Liver (tissue), 9 donors: ENCODE results near the gene KRTAP10-3. TPM values are rescaled to one million over a fixed set of nuclear protein-coding genes. Genes with fewer than 3 reads are reported as not detected.

Experiments
- DNase-seq: peaks from one replicate; pipeline ENCODE4 v3.0.0-alpha.2; 2017; ENCODE audit warnings: low spot score
- H3K27ac ChIP-seq, 2 donors: one replicate each; pipeline ENCODE4 v1.7.0; 2013; ENCODE audit warnings: inconsistent platforms in 2 of 2, low read length in 2 of 2, control low read depth in 1 of 2, low read depth in 1 of 2, mild to moderate bottlenecking in 1 of 2
- H3K27me3 ChIP-seq, 4 donors: one replicate each; pipeline versions ENCODE4 v1.6.1 to v1.7.0; 2013; ENCODE audit warnings: low read length in 3 of 4, inconsistent platforms in 1 of 4, mild to moderate bottlenecking in 1 of 4, moderate library complexity in 1 of 4; ENCODE audit not compliant: control insufficient read depth in 4 of 4, insufficient read depth in 4 of 4
- H3K36me3 ChIP-seq, 4 donors: one replicate each; pipeline versions ENCODE4 v1.6.1 to v1.7.0; 2013; ENCODE audit warnings: low read length in 3 of 4, mild to moderate bottlenecking in 3 of 4, low read depth in 1 of 4, moderate library complexity in 1 of 4; ENCODE audit not compliant: control insufficient read depth in 4 of 4, insufficient read depth in 3 of 4
- H3K4me1 ChIP-seq, 4 donors: one replicate each; pipeline versions ENCODE4 v1.6.1 to v1.7.0; 2013; ENCODE audit warnings: low read length in 3 of 4, mild to moderate bottlenecking in 3 of 4, moderate library complexity in 1 of 4; ENCODE audit not compliant: control insufficient read depth in 4 of 4, insufficient read depth in 4 of 4
- H3K4me3 ChIP-seq, 3 donors: one replicate each; pipeline versions ENCODE4 v1.6.1 to v1.7.0; 2013; ENCODE audit warnings: low read length in 3 of 3, control low read depth in 1 of 3, low read depth in 1 of 3, mild to moderate bottlenecking in 1 of 3
- H3K9ac ChIP-seq, 2 donors: one replicate each; pipeline ENCODE4 v1.7.0; 2013; ENCODE audit warnings: low read length in 2 of 2, mild to moderate bottlenecking in 2 of 2, moderate library complexity in 2 of 2, control low read depth in 1 of 2, low read depth in 1 of 2
- H3K9me3 ChIP-seq, 4 donors: one replicate each; pipeline versions ENCODE4 v1.6.1 to v1.7.0; 2013; ENCODE audit warnings: low read length in 3 of 4; ENCODE audit not compliant: control insufficient read depth in 4 of 4
- CTCF ChIP-seq: fragments of 150-350 bp; IDR thresholded peaks from 2 replicates; pipeline ENCODE4 v1.5.1; 2017; ENCODE audit warnings: improper control_type of control experiment, low read depth, low read length; ENCODE audit not compliant: missing input control
- EGR1 ChIP-seq, 2 donors: IDR thresholded peaks; 2 replicates each; pipeline ENCODE4 v1.6.1; 2016 to 2018; ENCODE audit warnings: antibody characterized with exemption in 2 of 2, low read depth in 2 of 2
- FOXA1 ChIP-seq: IDR thresholded peaks from 2 replicates; pipeline ENCODE4 v1.6.1; 2016; ENCODE audit warnings: antibody characterized with exemption
- FOXA2 ChIP-seq: IDR thresholded peaks from 2 replicates; pipeline ENCODE4 v1.6.1; 2016; ENCODE audit warnings: antibody characterized with exemption
- GABPA ChIP-seq, 2 donors: IDR thresholded peaks in 1 of 2; conservative IDR thresholded peaks in 1 of 2; 2 replicates each; pipeline ENCODE4 v1.6.1; 2016; ENCODE audit warnings: antibody characterized with exemption in 2 of 2, mild to moderate bottlenecking in 1 of 2, moderate library complexity in 1 of 2
- HNF4A ChIP-seq, 2 donors: conservative IDR thresholded peaks; 2 replicates each; pipeline ENCODE4 v1.6.1; 2016; ENCODE audit warnings: antibody characterized with exemption in 2 of 2, mild to moderate bottlenecking in 2 of 2
- HNF4G ChIP-seq: IDR thresholded peaks from 2 replicates; pipeline ENCODE4 v1.6.1; 2016; ENCODE audit warnings: antibody characterized with exemption
- JUND ChIP-seq, 2 donors: IDR thresholded peaks; 2 replicates each; pipeline ENCODE4 v1.6.1; 2016; ENCODE audit warnings: antibody characterized with exemption in 2 of 2
- MAX ChIP-seq: IDR thresholded peaks from 2 replicates; pipeline ENCODE4 v1.6.1; 2016; ENCODE audit warnings: antibody characterized with exemption
- NR2F2 ChIP-seq: IDR thresholded peaks from 2 replicates; pipeline ENCODE4 v1.6.1; 2016; ENCODE audit warnings: antibody characterized with exemption
- RAD21 ChIP-seq, 2 donors: IDR thresholded peaks; 2 replicates each; pipeline ENCODE4 v1.6.1; 2016; ENCODE audit warnings: antibody characterized with exemption in 2 of 2, mild to moderate bottlenecking in 2 of 2
- REST ChIP-seq: IDR thresholded peaks from 2 replicates; pipeline ENCODE4 v1.6.1; 2016; ENCODE audit warnings: antibody characterized with exemption, mild to moderate bottlenecking
- RXRA ChIP-seq, 2 donors: IDR thresholded peaks; 2 replicates each; pipeline ENCODE4 v1.6.1; 2017 to 2018; ENCODE audit warnings: antibody characterized with exemption in 2 of 2, mild to moderate bottlenecking in 1 of 2
- SP1 ChIP-seq: IDR thresholded peaks from 2 replicates; pipeline ENCODE4 v1.6.1; 2018; ENCODE audit warnings: antibody characterized with exemption, mild to moderate bottlenecking
- TAF1 ChIP-seq: conservative IDR thresholded peaks from 2 replicates; pipeline ENCODE4 v1.6.1; 2016; ENCODE audit warnings: antibody characterized with exemption, mild to moderate bottlenecking
- YY1 ChIP-seq: IDR thresholded peaks from 2 replicates; pipeline ENCODE4 v1.6.1; 2016; ENCODE audit warnings: antibody characterized with exemption, mild to moderate bottlenecking
- ZBTB33 ChIP-seq: IDR thresholded peaks from 2 replicates; pipeline ENCODE4 v1.6.1; 2016; ENCODE audit warnings: antibody characterized with exemption
- WGBS: extraction: QIAGEN DNeasy Blood & Tissue Kit; methylation state at CpG from one replicate; pipeline ENCODE4 v1.1.7; 2013; 5-methylcytosine and 5-hydroxymethylcytosine counted together
- polyA plus RNA-seq, 2 donors: library from polyadenylated mRNA; stranded (reverse) in 1 of 2; unstranded in 1 of 2; fragments of 200-250 nt in 1 of 2; fragments of >200 nt in 1 of 2; fragmentation: Nextera tagmentation in 1 of 2; extraction: Ambion mirVana in 1 of 2; gene quantifications; one replicate each; pipeline versions ENCODE4 v1.2.1 to v1.2.3, GENCODE V29; 2013 to 2015
- total RNA-seq, 2 donors: library from RNA; depleted of rRNA; stranded (reverse); fragments of >200 nt; gene quantifications; one replicate each; pipeline ENCODE4 v1.2.3, GENCODE V29; 2014
- donor health status: healthy.
- donor health status: healthy.
- donor health status: healthy.
- donor health status: healthy.
- donor health status: healthy.

Gene KRTAP10-3
- total and polyA plus RNA-seq, 4 donors: not detected

GRCh38 chr21:44566403-44566802 is 7.8 kb upstream of the KRTAP10-3 start:
- Histone ChIP-seq H3K9me3 (peaks cover 0 to 2% (median 0%) of the 10 kb centered on the region in 4 donors), H3K9ac (no peak overlapping the region), H3K4me1 (no peaks in the 10 kb centered on the region), H3K36me3 (no peaks in the 10 kb centered on the region), H3K27me3 (no peaks in the 10 kb centered on the region), H3K4me3 (no peak overlapping the region), H3K27ac (no peak overlapping the region)
- WGBS: 67% methylated on average over 1 of the region's 1 CpG
- TF ChIP-seq ZBTB33 (no peak), NR2F2 (no peak), CTCF (no peak), RAD21 (IDR thresholded peaks at IDR 0.05) (no peak), SP1 (no peak), FOXA2 (no peak)
- DNase-seq: no peak

- no peak for DNase-seq
- Histone ChIP-seq H3K9me3 (no peaks in the 10 kb centered on the region), H3K36me3 (no peaks in the 10 kb centered on the region), H3K4me3 (no peak overlapping the region), H3K9ac (no peak overlapping the region), H3K4me1 (no peaks in the 10 kb centered on the region), H3K27me3 (no peaks in the 10 kb centered on the region), H3K27ac (no peak overlapping the region)
- WGBS: 32% methylated on average over 1 of the region's 1 CpG
- TF ChIP-seq FOXA1 (no peak), EGR1 (IDR thresholded peaks at IDR 0.05; ENCODE audit: low read depth in 2 of 2) (no peak), FOXA2 (no peak), GABPA (IDR thresholded peaks at IDR 0.05 in 1 of 2, conservative IDR thresholded peaks at IDR 0.05 in 1 of 2) (no peak), JUND (IDR thresholded peaks at IDR 0.05) (no peak), SP1 (no peak)
These were observed 6.4 kb upstream of the KRTAP10-3 start for GRCh38 chr21:44564886-44565598.

- no peak overlapping the region for H3K27ac ChIP-seq
- H3K4me1 ChIP-seq: no peaks in the 10 kb centered on the region
- WGBS: 97% methylated on average over 1 of the region's 1 CpG
- TF ChIP-seq YY1: no peak
- no peak for TF ChIP-seq HNF4G
- TF ChIP-seq RXRA (IDR thresholded peaks at IDR 0.05): no peak
- no peak for TF ChIP-seq REST
- no peak for TF ChIP-seq MAX
- TF ChIP-seq FOXA2: no peak
- no peak for TF ChIP-seq NR2F2
- TF ChIP-seq HNF4A (conservative IDR thresholded peaks at IDR 0.05): no peak
- TF ChIP-seq EGR1 (IDR thresholded peaks at IDR 0.05; ENCODE audit: low read depth in 2 of 2): no peak
- no peak for TF ChIP-seq FOXA1
- TF ChIP-seq SP1: no peak
- no peak for TF ChIP-seq ZBTB33
- no peak for TF ChIP-seq TAF1
- no peak for TF ChIP-seq JUND (IDR thresholded peaks at IDR 0.05)
These were observed 5.5 kb upstream of the KRTAP10-3 start for GRCh38 chr21:44564099-44564498.

More at GRCh38 chr21:44564099-44564498, 5.5 kb upstream of the KRTAP10-3 start:
- Histone ChIP-seq H3K4me3 (no peak overlapping the region), H3K9ac (no peak overlapping the region), H3K36me3 (no peaks in the 10 kb centered on the region), H3K27me3 (no peaks in the 10 kb centered on the region), H3K9me3 (no peaks in the 10 kb centered on the region)
- DNase-seq: no peak
